GM12878 (cell line): ENCODE results near the gene RETREG2. TPM values are rescaled to one million over a fixed set of nuclear protein-coding genes. Genes with fewer than 3 reads are reported as not detected.
A peak's percentile ranks its signal among the peaks of the same experiment; 100 is the strongest.

ENCODE experiments used
- ATAC-seq: fragments of 200-7000 bp; cut with Tn5 transposase; 3 replicates; pipeline ENCODE4 v1.9.1; 2020; ENCODE audit warnings: mild to moderate bottlenecking, moderate library complexity
- BruUV-seq: library from RNA; stranded (reverse); fragments of 400-500 nt; replicated peaks from 2 replicates; lab custom pipeline; 2021; lab: Mats Ljungman, UMichigan
- CTCF ChIA-PET: fragments of 300-600 bp; sonication (Branson Sonifier 250); formaldehyde crosslinking; extraction: SDS; loops from one replicate; lab custom pipeline; 2021; ENCODE audit warnings: inconsistent platforms; lab: Yijun Ruan, JAX
- POLR2A ChIA-PET: fragments of 350-600 bp; formaldehyde crosslinking; extraction: SDS; loops from one replicate; lab custom pipeline; 2021; ENCODE audit warnings: inconsistent platforms; lab: Charles Lee
- RAD21 ChIA-PET: fragments of 300-600 bp; sonication (Branson Sonifier 250); formaldehyde crosslinking; loops from one replicate; lab custom pipeline; 2023; ENCODE audit warnings: antibody characterized with exemption; ENCODE audit not compliant: unreplicated experiment; lab: Charles Lee
- SMC1A ChIA-PET: fragments of 300-600 bp; sonication (Branson Sonifier 250); formaldehyde crosslinking; loops from one replicate; lab custom pipeline; 2023; ENCODE audit not compliant: unreplicated experiment, uncharacterized antibody; lab: Charles Lee
- DNase-seq: peaks from one replicate; pipeline ENCODE4 v3.0.0-alpha.2; 2011; ENCODE audit warnings: low read depth, low spot score
- FAIRE-seq: peaks from 3 replicates; lab custom pipeline; 2011; peaks lifted over from hg19 to GRCh38; lab: Jason Lieb, UNC
- H2AFZ ChIP-seq: 2 replicates; pipeline ENCODE4 v1.6.0; 2011; ENCODE audit warnings: low read depth, low read length, control low read depth; ENCODE audit not compliant: control insufficient read depth
- H3K27ac ChIP-seq: 2 replicates; pipeline ENCODE4 v1.5.1; 2011; ENCODE audit warnings: control low read depth; ENCODE audit not compliant: control insufficient read depth, insufficient read depth
- H3K27me3 ChIP-seq, 2 experiments: replicated peaks in 1 of 2; 2 replicates each; pipeline versions ENCODE4 v1.6.0 to v1.6.1; 2011; ENCODE audit warnings: low read length in 1 of 2; ENCODE audit not compliant: control insufficient read depth in 2 of 2, insufficient read depth in 2 of 2
- H3K36me3 ChIP-seq, 2 experiments: 2 replicates each; pipeline ENCODE4 v1.5.1; 2011; ENCODE audit warnings: low read length in 1 of 2; ENCODE audit not compliant: control insufficient read depth in 2 of 2, insufficient read depth in 2 of 2
- H3K4me1 ChIP-seq: 2 replicates; pipeline ENCODE4 v1.6.1; 2011; ENCODE audit warnings: mild to moderate bottlenecking, low read length, moderate library complexity, mixed read lengths; ENCODE audit not compliant: control insufficient read depth, insufficient read depth
- H3K4me2 ChIP-seq: 2 replicates; pipeline ENCODE4 v1.6.0; 2011; ENCODE audit warnings: control low read depth; ENCODE audit not compliant: control insufficient read depth, insufficient read depth
- H3K4me3 ChIP-seq: fragments of 200-600 bp; sonication (generic); 2 replicates; pipeline ENCODE4 v1.5.1; 2016
- H3K79me2 ChIP-seq: 2 replicates; pipeline ENCODE4 v1.6.0; 2011; ENCODE audit warnings: low read length; ENCODE audit not compliant: control insufficient read depth, insufficient read depth
- H3K9ac ChIP-seq: 2 replicates; pipeline ENCODE4 v1.8.0; 2011; ENCODE audit warnings: low read length, control low read depth, mixed read lengths; ENCODE audit not compliant: control insufficient read depth, insufficient read depth
- H3K9me3 ChIP-seq: replicated peaks from 3 replicates; pipeline ENCODE4 v1.5.1; 2011; ENCODE audit warnings: mild to moderate bottlenecking, low read length; ENCODE audit not compliant: control insufficient read depth, insufficient read depth
- H4K20me1 ChIP-seq: 2 replicates; pipeline ENCODE4 v1.6.0; 2011; ENCODE audit not compliant: control insufficient read depth, insufficient read depth
- BHLHE40 ChIP-seq, 2 experiments: fragments of 450-650 bp in 1 of 2; IDR thresholded peaks; 2 replicates each; pipeline ENCODE4 v1.6.1; 2011 to 2017; ENCODE audit warnings: low read depth in 2 of 2, borderline replicate concordance in 1 of 2, improper control_type of control experiment in 1 of 2, low read length in 1 of 2, mild to moderate bottlenecking in 1 of 2
- CHD1 ChIP-seq: IDR thresholded peaks from 2 replicates; pipeline ENCODE4 v1.6.1; 2012; ENCODE audit warnings: low read depth, low read length, improper control_type of control experiment
- CHD2 ChIP-seq: IDR thresholded peaks from 2 replicates; pipeline ENCODE4 v1.6.1; 2011; ENCODE audit warnings: low read depth, low read length, improper control_type of control experiment, borderline replicate concordance
- ESRRA ChIP-seq: IDR thresholded peaks from 2 replicates; pipeline ENCODE4 v1.6.1; 2012; ENCODE audit warnings: mild to moderate bottlenecking, low read length, improper control_type of control experiment
- HDGF ChIP-seq: fragments of 450-650 bp; IDR thresholded peaks from 2 replicates; pipeline ENCODE4 v1.6.1; 2016; ENCODE audit warnings: antibody characterized with exemption
- NBN ChIP-seq: fragments of 450-650 bp; IDR thresholded peaks from 2 replicates; pipeline ENCODE4 v1.6.1; 2016
- RFX5 ChIP-seq: IDR thresholded peaks from 2 replicates; pipeline ENCODE4 v1.6.1; 2011; ENCODE audit warnings: low read depth, low read length, improper control_type of control experiment
- SP1 ChIP-seq: IDR thresholded peaks from one replicate; pipeline ENCODE4 v1.6.1; 2011; ENCODE audit warnings: low read depth, low read length
- SREBF2 ChIP-seq: IDR thresholded peaks from 2 replicates; pipeline ENCODE4 v1.6.1; 2012; ENCODE audit warnings: mild to moderate bottlenecking, low read length
- TCF7 ChIP-seq: IDR thresholded peaks from 2 replicates; pipeline ENCODE4 v1.6.1; 2014; ENCODE audit warnings: antibody characterized with exemption, borderline replicate concordance
- ZZZ3 ChIP-seq: IDR thresholded peaks from 2 replicates; pipeline ENCODE4 v1.6.1; 2011; ENCODE audit warnings: low read depth; ENCODE audit not compliant: control insufficient read depth, insufficient read length
- WGBS: methylation state at CpG from one replicate; pipeline ENCODE4 v1.1.6; 2016; ENCODE audit warnings: low lambda C conversion rate; ENCODE audit not compliant: insufficient replicate concordance, insufficient coverage; ENCODE audit errors: missing lambda C conversion rate; 5-methylcytosine and 5-hydroxymethylcytosine counted together
- in situ Hi-C: fragments of 300-500 bp; cut with MboI; formaldehyde crosslinking; loops from 9 replicates; pipeline ENCODE4 v1.14.3; 2018; ENCODE audit warnings: mixed read lengths
- intact Hi-C: fragments of 100-400 bp; cut with micrococcal nuclease; formaldehyde crosslinking; loops from one replicate; pipeline ENCODE4 v1.14.2; 2022; ENCODE audit not compliant: unreplicated experiment
- polyA plus RNA-seq, 11 experiments: library from polyadenylated mRNA; depleted of rRNA in 4 of 11; unstranded in 6 of 11; stranded (reverse) in 5 of 11; fragments of >200 nt; fragmentation: Nextera tagmentation in 4 of 11; fragmentation: Illumina TruSeq in 1 of 11; extraction: Ambion mirVana in 4 of 11; extraction: Trizol in 1 of 11; gene quantifications; 1 replicate in 1 of 11; 2 replicates in 10 of 11; pipeline versions ENCODE4 v1.2.1 to v1.2.3, GENCODE V29; 2011 to 2016; ENCODE audit warnings: inconsistent platforms in 2 of 11, missing spikeins in 2 of 11, low read depth in 1 of 11
- total RNA-seq, 4 experiments: library from RNA; depleted of rRNA in 3 of 4; stranded (reverse); fragments of >200 nt in 3 of 4; fragmentation: Illumina TruSeq in 1 of 4; extraction: Trizol in 1 of 4; gene quantifications; 2 replicates each; pipeline versions ENCODE4 v1.2.1 to v1.2.3, GENCODE V29; 2013 to 2021
- TF ChIP-seq, protein P1 (sequence below): fragments of 450-650 bp; IDR thresholded peaks from 2 replicates; pipeline ENCODE4 v1.6.1; 2016; ENCODE audit warnings: mild to moderate bottlenecking, moderate library complexity, borderline replicate concordance

Gene RETREG2
- total and polyA plus RNA-seq, 10 of the 15 experiments (the other 5 are each of a cell fraction or from before 2014, with no cell fraction given) = 10.1 to 72.0 (median 28.3) TPM

DNA sequence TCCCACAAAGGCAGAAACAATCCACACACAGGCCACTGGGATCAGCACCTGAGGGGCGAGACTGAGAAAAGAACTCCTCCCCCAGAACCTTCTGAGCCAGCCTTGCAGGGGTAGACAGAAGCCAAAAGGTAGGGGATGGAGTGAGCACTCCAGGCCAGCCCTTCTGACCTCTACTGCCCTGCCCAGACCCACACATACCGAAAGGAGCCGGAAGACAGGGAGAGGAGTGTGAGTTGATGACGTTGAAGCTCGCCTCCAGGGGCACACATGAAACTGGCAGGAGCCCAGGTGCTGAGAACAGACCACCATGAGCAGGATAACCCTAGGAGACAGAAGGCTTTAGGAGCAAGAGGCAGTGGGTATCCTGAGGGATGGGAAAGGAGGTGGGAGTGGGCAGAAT lies 10.1 kb upstream of the RETREG2 start (continued):
- no peak for TF ChIP-seq RFX5
- no peak for TF ChIP-seq ESRRA
- TF ChIP-seq ZZZ3 = no peak
- TF ChIP-seq TCF7 = no peak
- TF ChIP-seq CHD2 = no peak
- TF ChIP-seq SP1 = no peak
- TF ChIP-seq, protein P1, sequence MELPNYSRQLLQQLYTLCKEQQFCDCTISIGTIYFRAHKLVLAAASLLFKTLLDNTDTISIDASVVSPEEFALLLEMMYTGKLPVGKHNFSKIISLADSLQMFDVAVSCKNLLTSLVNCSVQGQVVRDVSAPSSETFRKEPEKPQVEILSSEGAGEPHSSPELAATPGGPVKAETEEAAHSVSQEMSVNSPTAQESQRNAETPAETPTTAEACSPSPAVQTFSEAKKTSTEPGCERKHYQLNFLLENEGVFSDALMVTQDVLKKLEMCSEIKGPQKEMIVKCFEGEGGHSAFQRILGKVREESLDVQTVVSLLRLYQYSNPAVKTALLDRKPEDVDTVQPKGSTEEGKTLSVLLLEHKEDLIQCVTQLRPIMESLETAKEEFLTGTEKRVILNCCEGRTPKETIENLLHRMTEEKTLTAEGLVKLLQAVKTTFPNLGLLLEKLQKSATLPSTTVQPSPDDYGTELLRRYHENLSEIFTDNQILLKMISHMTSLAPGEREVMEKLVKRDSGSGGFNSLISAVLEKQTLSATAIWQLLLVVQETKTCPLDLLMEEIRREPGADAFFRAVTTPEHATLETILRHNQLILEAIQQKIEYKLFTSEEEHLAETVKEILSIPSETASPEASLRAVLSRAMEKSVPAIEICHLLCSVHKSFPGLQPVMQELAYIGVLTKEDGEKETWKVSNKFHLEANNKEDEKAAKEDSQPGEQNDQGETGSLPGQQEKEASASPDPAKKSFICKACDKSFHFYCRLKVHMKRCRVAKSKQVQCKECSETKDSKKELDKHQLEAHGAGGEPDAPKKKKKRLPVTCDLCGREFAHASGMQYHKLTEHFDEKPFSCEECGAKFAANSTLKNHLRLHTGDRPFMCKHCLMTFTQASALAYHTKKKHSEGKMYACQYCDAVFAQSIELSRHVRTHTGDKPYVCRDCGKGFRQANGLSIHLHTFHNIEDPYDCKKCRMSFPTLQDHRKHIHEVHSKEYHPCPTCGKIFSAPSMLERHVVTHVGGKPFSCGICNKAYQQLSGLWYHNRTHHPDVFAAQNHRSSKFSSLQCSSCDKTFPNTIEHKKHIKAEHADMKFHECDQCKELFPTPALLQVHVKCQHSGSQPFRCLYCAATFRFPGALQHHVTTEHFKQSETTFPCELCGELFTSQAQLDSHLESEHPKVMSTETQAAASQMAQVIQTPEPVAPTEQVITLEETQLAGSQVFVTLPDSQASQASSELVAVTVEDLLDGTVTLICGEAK = no peak
- TF ChIP-seq HDGF = no peak
- no peak for TF ChIP-seq NBN
- no peak for TF ChIP-seq CHD1

DNA sequence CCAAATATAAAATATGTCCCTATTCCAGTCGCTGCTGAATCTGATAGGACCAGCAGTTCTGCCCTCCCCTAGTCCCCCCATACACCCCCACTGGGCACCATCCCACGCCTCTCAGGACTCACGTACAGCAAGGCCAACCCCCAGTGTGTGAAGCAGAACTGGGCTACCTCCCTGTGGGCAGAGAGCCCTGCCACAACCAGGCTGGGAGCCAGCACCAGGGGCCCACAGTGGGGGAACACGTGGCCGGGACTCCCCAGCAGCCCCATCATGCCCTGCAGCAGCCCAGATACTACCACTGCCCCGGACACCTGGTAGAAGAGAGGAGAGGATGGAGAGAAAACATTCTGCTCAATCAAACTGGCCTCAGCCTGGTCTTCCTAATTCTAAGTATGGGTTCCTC lies 9.5 kb upstream of the RETREG2 start:
- no peak for FAIRE-seq

More for the DNA sequence above, 9.5 kb upstream of the RETREG2 start:
- Histone ChIP-seq H3K27ac (no peak overlapping the region), H3K36me3 (peaks cover 0 to 4% of the 10 kb centered on the region in 2 experiments), H3K27me3 (no peaks in the 10 kb centered on the region), H4K20me1 (no peaks in the 10 kb centered on the region), H3K4me1 (no peaks in the 10 kb centered on the region), H2AFZ (no peak overlapping the region), H3K4me2 (no peak overlapping the region), H3K4me3 (no peak overlapping the region), H3K79me2 (no peaks in the 10 kb centered on the region), H3K9ac (no peak overlapping the region), H3K9me3 (no peaks in the 10 kb centered on the region)
- in situ Hi-C loops (no loop called here), intact Hi-C loops (no loop called here)
- ChIA-PET RAD21 (no interaction called here), SMC1A (no interaction called here), CTCF (interaction anchor here (0.9 to 5.4 kb wide), 3 partner anchors 9 to 361 kb away, joined by 3 to 48 read pairs (median 3); no protein-coding TSS in a partner anchor), POLR2A (no interaction called here)
- ATAC-seq = peak; percentile 69
- DNase-seq = no peak
- BruUV-seq = no TSS peak
- 16% methylated on average over 6 of the region's 6 CpGs for WGBS
- no peak for TF ChIP-seq SREBF2
- TF ChIP-seq BHLHE40 (IDR thresholded peaks at IDR 0.05; ENCODE audit: borderline replicate concordance in 1 of 2, low read depth in 2 of 2, low read length in 1 of 2) = peak in 1 of 2 experiments; percentile 19; a peak in 1 of 4 replicates
